GM19452 (cell line): ENCODE results near the gene ENAH.

Experiments used
- ATAC-seq: cut with Tn5 transposase; IDR thresholded peaks from one replicate; pipeline ENCODE4 v1.9.1; 2021; ENCODE audit not compliant: unreplicated experiment

ENAH gene

GRCh38 chr1:225504776-225505175 is 148.1 kb downstream of the ENAH start:
- no peak for ATAC-seq

- no peak for ATAC-seq
Measured at GRCh38 chr1:225500624-225501192, 152.2 kb downstream of the ENAH start.

- ATAC-seq: no peak
Measured at GRCh38 chr1:225498549-225499136, 154.3 kb downstream of the ENAH start.

- no peak for ATAC-seq
Measured at GRCh38 chr1:225494789-225495359, 158.0 kb downstream of the ENAH start.

- ATAC-seq: no peak
Measured at GRCh38 chr1:225493591-225494246, 159.2 kb downstream of the ENAH start.

GRCh38 chr1:225488676-225489075 is 164.2 kb downstream of the ENAH start:
- no peak for ATAC-seq

- no peak for ATAC-seq
Measured at GRCh38 chr1:225486856-225487255, 166.1 kb downstream of the ENAH start.

GRCh38 chr1:225485991-225486530 is 166.9 kb downstream of the ENAH start:
- ATAC-seq: no peak

- ATAC-seq: no peak
Measured at GRCh38 chr1:225485226-225485625, 167.7 kb downstream of the ENAH start.

- ATAC-seq: no peak
Measured at GRCh38 chr1:225484657-225485214, 168.2 kb downstream of the ENAH start.

GRCh38 chr1:225483818-225484656 is 168.9 kb downstream of the ENAH start:
- no peak for ATAC-seq

- no peak for ATAC-seq
Measured at GRCh38 chr1:225482421-225482950, 170.4 kb downstream of the ENAH start.

GRCh38 chr1:225481738-225482137 is 171.2 kb downstream of the ENAH start:
- ATAC-seq: no peak

- peak; percentile 82 for ATAC-seq
Measured at GRCh38 chr1:225480825-225481434, 172.0 kb downstream of the ENAH start.

- ATAC-seq: no peak
Measured at GRCh38 chr1:225479996-225480720, 172.8 kb downstream of the ENAH start.

- ATAC-seq: no peak
Measured at GRCh38 chr1:225479341-225479740, 173.6 kb downstream of the ENAH start.

- ATAC-seq: no peak
Measured at GRCh38 chr1:225477296-225477911, 175.5 kb downstream of the ENAH start.

- ATAC-seq: no peak
Measured at GRCh38 chr1:225476538-225476988, 176.4 kb downstream of the ENAH start.

GRCh38 chr1:225476100-225476511 is 176.8 kb downstream of the ENAH start:
- no peak for ATAC-seq
